K562 (cell line): ENCODE data around the gene ZDHHC17. TPM values are rescaled to one million over a fixed set of nuclear protein-coding genes. Genes with fewer than 3 reads are reported as not detected.

ENCODE experiments used
- ATF7 ChIP-seq: fragments of 450-650 bp; IDR thresholded peaks from 2 replicates; pipeline ENCODE4 v1.7.1; 2014; ENCODE audit warnings: mild to moderate bottlenecking, moderate library complexity
- ELK3 ChIP-seq: fragments of 450-650 bp; formaldehyde crosslinking; IDR thresholded peaks from 2 replicates; pipeline ENCODE4 v1.4.0; 2020; ENCODE audit warnings: mild to moderate bottlenecking
- EP400 ChIP-seq: fragments of 450-650 bp; IDR thresholded peaks from 2 replicates; pipeline ENCODE4 v1.6.1; 2017; ENCODE audit warnings: antibody characterized with exemption, mild to moderate bottlenecking, moderate library complexity
- FOXP1 ChIP-seq: sonication (generic); formaldehyde crosslinking; IDR thresholded peaks from 2 replicates; pipeline ENCODE4 v1.8.0; 2022; ENCODE audit warnings: mild to moderate bottlenecking, missing genetic modification reagents
- HLTF ChIP-seq: fragments of 450-650 bp; IDR thresholded peaks from 2 replicates; pipeline ENCODE4 v1.6.1; 2016
- HSF4 ChIP-seq: fragments of 250-450 bp; sonication (Bioruptor Pico); IDR thresholded peaks from 2 replicates; pipeline ENCODE4 v2.1.2; 2022; ENCODE audit warnings: mild to moderate bottlenecking, moderate library complexity, borderline replicate concordance
- KAT2B ChIP-seq: IDR thresholded peaks from one replicate; pipeline ENCODE4 v1.6.1; 2012; ENCODE audit warnings: low read depth, mild to moderate bottlenecking, control low read depth, inconsistent platforms, low read length, moderate library complexity
- MCM7 ChIP-seq, 2 experiments: fragments of 450-650 bp; IDR thresholded peaks; 2 replicates each; pipeline ENCODE4 v1.6.1; 2016 to 2018
- PPARD ChIP-seq: fragments of 250-450 bp; sonication (Bioruptor Pico); IDR thresholded peaks from 2 replicates; pipeline ENCODE4 v1.8.0; 2022; ENCODE audit warnings: inconsistent platforms, mild to moderate bottlenecking, moderate library complexity
- ZMIZ1 ChIP-seq, 2 experiments: fragments of 150-350 bp in 1 of 2; IDR thresholded peaks; 2 replicates each; pipeline ENCODE4 v1.6.1; 2012 to 2016; ENCODE audit warnings: low read depth in 2 of 2, low read length in 2 of 2, mild to moderate bottlenecking in 1 of 2, moderate library complexity in 1 of 2
- ZNF133 ChIP-seq: fragments of 250-450 bp; sonication (Bioruptor Pico); IDR thresholded peaks from 2 replicates; pipeline ENCODE4 v1.4.0; 2020; ENCODE audit warnings: mild to moderate bottlenecking
- ZNF134 ChIP-seq: fragments of 250-450 bp; sonication (Bioruptor Pico); conservative IDR thresholded peaks from 2 replicates; pipeline ENCODE4 v1.4.0; 2020
- ZZZ3 ChIP-seq: fragments of 450-650 bp; IDR thresholded peaks from 2 replicates; pipeline ENCODE4 v1.6.1; 2016; ENCODE audit warnings: antibody characterized with exemption, mild to moderate bottlenecking, moderate library complexity
- polyA plus RNA-seq, 8 experiments: library from polyadenylated mRNA; depleted of rRNA in 4 of 8; stranded (reverse) in 5 of 8; unstranded in 3 of 8; fragments of >200 nt; fragmentation: Nextera tagmentation in 2 of 8; fragmentation: Illumina TruSeq in 1 of 8; extraction: Ambion mirVana in 2 of 8; extraction: Trizol in 1 of 8; gene quantifications; 2 replicates each; pipeline versions ENCODE4 v1.2.1 to v1.2.3, GENCODE V29; 2011 to 2014; ENCODE audit warnings: inconsistent platforms in 1 of 8, missing spikeins in 1 of 8
- total RNA-seq, 7 experiments: library from RNA; depleted of rRNA in 6 of 7; stranded (reverse); fragments of >200 nt in 6 of 7; fragmentation: Illumina TruSeq in 2 of 7; extraction: Trizol in 2 of 7; gene quantifications; 2 replicates each; pipeline versions ENCODE4 v1.2.1 to v1.2.3, GENCODE V29; 2011 to 2021; ENCODE audit warnings: low replicate concordance in 1 of 7
- TF ChIP-seq, protein P1 (sequence below): fragments of 450-650 bp; IDR thresholded peaks from 2 replicates; pipeline ENCODE4 v1.6.1; 2017; ENCODE audit warnings: antibody characterized with exemption, mild to moderate bottlenecking
- TF ChIP-seq, protein P2 (sequence below): sonication (generic); formaldehyde crosslinking; IDR thresholded peaks from 2 replicates; pipeline ENCODE4 v1.8.0; 2022; ENCODE audit warnings: missing genetic modification reagents, mild to moderate bottlenecking, borderline replicate concordance
- TF ChIP-seq, protein P3 (sequence below): fragments of 450-650 bp; formaldehyde crosslinking; IDR thresholded peaks from 2 replicates; pipeline ENCODE4 v1.4.0; 2022; ENCODE audit warnings: mild to moderate bottlenecking, moderate library complexity
- TF ChIP-seq, protein P4 (sequence below): IDR thresholded peaks from 3 replicates; pipeline ENCODE4 v1.6.1; 2011; ENCODE audit warnings: borderline replicate concordance, mild to moderate bottlenecking; ENCODE audit not compliant: insufficient read length, insufficient read depth

The ZDHHC17 gene
- total and polyA plus RNA-seq, 9 of the 15 experiments (the other 6 are each of a cell fraction or from before 2014, with no cell fraction given): 6.7 to 66.0 (median 27.5) TPM

- TF ChIP-seq FOXP1 (CRISPR knock-in tag): no peak
- TF ChIP-seq MCM7 (IDR thresholded peaks at IDR 0.05): no peak
- TF ChIP-seq ELK3 (CRISPR knock-in tag): no peak
- TF ChIP-seq, protein P1, sequence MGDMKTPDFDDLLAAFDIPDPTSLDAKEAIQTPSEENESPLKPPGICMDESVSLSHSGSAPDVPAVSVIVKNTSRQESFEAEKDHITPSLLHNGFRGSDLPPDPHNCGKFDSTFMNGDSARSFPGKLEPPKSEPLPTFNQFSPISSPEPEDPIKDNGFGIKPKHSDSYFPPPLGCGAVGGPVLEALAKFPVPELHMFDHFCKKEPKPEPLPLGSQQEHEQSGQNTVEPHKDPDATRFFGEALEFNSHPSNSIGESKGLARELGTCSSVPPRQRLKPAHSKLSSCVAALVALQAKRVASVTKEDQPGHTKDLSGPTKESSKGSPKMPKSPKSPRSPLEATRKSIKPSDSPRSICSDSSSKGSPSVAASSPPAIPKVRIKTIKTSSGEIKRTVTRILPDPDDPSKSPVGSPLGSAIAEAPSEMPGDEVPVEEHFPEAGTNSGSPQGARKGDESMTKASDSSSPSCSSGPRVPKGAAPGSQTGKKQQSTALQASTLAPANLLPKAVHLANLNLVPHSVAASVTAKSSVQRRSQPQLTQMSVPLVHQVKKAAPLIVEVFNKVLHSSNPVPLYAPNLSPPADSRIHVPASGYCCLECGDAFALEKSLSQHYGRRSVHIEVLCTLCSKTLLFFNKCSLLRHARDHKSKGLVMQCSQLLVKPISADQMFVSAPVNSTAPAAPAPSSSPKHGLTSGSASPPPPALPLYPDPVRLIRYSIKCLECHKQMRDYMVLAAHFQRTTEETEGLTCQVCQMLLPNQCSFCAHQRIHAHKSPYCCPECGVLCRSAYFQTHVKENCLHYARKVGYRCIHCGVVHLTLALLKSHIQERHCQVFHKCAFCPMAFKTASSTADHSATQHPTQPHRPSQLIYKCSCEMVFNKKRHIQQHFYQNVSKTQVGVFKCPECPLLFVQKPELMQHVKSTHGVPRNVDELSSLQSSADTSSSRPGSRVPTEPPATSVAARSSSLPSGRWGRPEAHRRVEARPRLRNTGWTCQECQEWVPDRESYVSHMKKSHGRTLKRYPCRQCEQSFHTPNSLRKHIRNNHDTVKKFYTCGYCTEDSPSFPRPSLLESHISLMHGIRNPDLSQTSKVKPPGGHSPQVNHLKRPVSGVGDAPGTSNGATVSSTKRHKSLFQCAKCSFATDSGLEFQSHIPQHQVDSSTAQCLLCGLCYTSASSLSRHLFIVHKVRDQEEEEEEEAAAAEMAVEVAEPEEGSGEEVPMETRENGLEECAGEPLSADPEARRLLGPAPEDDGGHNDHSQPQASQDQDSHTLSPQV: 0 out of 2 replicates have a peak, but pooled peaks have one; percentile 46
- TF ChIP-seq, protein P2, sequence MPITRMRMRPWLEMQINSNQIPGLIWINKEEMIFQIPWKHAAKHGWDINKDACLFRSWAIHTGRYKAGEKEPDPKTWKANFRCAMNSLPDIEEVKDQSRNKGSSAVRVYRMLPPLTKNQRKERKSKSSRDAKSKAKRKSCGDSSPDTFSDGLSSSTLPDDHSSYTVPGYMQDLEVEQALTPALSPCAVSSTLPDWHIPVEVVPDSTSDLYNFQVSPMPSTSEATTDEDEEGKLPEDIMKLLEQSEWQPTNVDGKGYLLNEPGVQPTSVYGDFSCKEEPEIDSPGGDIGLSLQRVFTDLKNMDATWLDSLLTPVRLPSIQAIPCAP (CRISPR knock-in tag): no peak
- TF ChIP-seq HLTF: no peak
- TF ChIP-seq, protein P3, sequence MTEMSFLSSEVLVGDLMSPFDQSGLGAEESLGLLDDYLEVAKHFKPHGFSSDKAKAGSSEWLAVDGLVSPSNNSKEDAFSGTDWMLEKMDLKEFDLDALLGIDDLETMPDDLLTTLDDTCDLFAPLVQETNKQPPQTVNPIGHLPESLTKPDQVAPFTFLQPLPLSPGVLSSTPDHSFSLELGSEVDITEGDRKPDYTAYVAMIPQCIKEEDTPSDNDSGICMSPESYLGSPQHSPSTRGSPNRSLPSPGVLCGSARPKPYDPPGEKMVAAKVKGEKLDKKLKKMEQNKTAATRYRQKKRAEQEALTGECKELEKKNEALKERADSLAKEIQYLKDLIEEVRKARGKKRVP (CRISPR knock-in tag): no peak
- TF ChIP-seq KAT2B: no peak
- TF ChIP-seq PPARD (CRISPR knock-in tag): no peak
- 0 out of 2 replicates have a peak, but pooled peaks have one; percentile 13 for TF ChIP-seq ATF7
- no peak for TF ChIP-seq ZMIZ1 (IDR thresholded peaks at IDR 0.05; ENCODE audit: low read depth in 2 of 2, low read length in 2 of 2)
- TF ChIP-seq ZNF133 (CRISPR knock-in tag): no peak
- no peak for TF ChIP-seq ZZZ3
- TF ChIP-seq ZNF134 (CRISPR knock-in tag): no peak
- no peak for TF ChIP-seq HSF4 (CRISPR knock-in tag)
- TF ChIP-seq, protein P4, sequence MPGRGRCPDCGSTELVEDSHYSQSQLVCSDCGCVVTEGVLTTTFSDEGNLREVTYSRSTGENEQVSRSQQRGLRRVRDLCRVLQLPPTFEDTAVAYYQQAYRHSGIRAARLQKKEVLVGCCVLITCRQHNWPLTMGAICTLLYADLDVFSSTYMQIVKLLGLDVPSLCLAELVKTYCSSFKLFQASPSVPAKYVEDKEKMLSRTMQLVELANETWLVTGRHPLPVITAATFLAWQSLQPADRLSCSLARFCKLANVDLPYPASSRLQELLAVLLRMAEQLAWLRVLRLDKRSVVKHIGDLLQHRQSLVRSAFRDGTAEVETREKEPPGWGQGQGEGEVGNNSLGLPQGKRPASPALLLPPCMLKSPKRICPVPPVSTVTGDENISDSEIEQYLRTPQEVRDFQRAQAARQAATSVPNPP: no peak
- TF ChIP-seq EP400: no peak
These were observed 17.4 kb downstream of the ZDHHC17 start (continued) for GRCh38 chr12:76781321-76781720.
